ENCODE measurements around the gene C19orf73.

Gene C19orf73

DNA sequence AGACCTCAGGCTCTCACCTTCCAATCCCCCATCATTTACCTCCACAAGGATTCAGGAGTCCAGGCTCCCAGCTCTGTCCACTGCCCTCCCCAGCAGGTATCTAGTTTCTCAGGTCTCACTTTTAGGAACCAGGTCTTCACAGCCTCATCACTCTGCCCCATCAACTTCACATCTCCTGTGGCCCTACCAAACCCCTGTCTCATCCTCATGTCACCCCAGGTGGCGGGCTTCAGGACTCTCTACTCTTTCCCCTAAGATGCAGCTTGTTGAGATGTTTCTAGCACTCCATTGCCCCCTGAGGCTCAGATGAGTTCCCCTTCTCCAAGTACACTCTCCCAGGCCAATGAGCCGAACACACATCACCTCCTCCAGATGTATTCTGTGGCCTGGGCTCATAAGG lies 1.9 kb upstream of the C19orf73 start:
- no peak for TF ChIP-seq CTCF (IDR thresholded peaks at IDR 0.05)

GRCh38 chr19:49120325-49120683 lies 1.4 kb upstream of the C19orf73 start:
- TF ChIP-seq CTCF (IDR thresholded peaks at IDR 0.05), result no peak

- TF ChIP-seq CTCF (IDR thresholded peaks at IDR 0.05), result no peak
Observed at GRCh38 chr19:49119411-49120324, 725 bp upstream of the C19orf73 start, which contains the start of gene PPFIA3. TSS of gene PPFIA3 (plus strand) at chr19:49119544. CDS start at chr19:49127874, 8,330 bp downstream.

DNA sequence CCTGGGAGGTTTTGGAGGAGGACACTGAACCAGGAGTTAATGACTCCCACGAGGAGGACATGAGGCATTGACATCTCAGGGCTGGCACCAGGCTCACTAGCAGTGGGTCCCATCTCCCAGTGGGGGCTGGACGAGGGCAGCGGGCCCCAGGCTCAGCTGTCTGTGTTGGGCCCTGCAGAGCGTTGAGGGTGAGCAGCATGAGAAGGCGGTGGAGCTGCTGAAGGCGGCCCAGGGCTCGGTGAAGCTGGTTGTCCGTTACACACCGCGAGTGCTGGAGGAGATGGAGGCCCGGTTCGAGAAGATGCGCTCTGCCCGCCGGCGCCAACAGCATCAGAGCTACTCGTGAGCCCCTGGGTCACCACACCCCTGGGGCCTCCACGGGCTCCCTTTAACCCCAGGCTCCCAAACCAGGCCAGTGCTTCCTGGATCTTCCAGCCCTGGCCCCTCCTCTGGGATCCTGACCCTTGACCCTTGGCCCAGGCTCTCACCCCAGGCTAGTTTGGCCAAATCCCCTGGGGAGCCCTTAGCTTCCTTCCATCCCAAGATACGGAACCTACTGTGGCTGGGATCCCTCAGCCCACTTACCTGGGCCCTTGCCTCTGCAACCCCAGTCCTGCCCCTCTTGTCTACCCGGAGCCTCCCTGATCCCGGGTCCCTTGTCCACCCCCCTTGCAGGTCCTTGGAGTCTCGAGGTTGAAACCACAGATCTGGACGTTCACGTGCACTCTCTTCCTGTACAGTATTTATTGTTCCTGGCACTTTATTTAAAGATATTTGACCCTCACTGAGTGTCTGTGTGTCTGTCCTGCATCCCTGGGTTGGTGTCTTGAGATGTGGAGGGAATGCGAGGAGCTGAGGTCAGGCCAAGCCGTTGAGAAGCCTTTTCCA lies 1.0 kb downstream of the C19orf73 start:
- no peak for TF ChIP-seq CTCF (IDR thresholded peaks at IDR 0.05)

DNA sequence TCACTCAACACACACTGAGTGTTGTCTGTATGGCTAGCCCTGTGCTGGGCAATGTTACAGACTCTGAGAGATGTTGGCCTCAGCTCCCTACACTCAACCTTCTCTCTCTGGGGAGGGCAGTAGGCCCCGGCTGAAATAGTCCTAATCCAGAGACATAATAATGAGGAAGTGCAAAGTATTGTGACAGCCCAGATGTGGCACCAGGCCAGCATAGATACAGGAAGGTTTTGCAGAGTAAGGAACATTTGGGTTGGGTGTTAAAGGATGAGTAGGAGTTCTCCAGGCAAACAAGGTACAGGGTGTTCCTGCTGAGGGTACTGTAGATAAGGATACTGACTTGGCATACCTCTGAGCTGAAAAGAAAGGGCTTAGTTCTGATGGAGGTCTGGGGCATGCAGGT lies 2.4 kb downstream of the C19orf73 start:
- no peak for TF ChIP-seq CTCF (IDR thresholded peaks at IDR 0.05)

DNA sequence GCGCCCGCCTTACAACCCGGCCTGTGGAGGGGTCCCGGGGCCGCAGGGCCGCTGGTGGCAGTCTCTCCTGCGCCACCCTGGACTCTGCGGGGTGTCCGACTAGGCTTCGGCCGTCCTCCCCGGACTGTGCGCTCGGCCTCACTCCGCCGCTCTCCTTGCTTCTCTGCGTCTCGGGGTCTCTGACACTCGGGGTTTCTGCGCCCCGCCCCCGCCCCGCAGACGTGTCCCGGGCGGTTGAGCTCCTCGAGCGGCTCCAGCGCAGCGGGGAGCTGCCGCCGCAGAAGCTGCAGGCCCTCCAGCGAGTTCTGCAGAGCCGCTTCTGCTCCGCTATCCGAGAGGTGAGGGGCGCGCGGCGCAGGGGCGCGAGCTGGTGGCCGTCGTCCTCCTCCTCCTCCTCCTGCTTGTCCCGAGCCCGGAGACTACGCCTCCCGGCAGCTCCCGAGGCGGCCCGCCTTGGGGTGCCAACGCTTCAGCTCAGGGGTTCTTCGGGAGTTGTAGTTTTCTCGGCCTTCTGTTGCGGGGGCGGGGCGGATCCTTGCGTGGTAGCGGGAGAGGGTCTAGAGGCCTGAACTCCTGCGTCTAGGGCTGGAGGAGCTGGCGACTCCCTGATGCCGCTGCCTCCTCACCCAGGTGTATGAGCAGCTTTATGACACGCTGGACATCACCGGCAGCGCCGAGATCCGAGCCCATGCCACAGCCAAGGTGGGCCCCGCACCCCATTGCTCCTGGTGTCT lies 4.1 kb downstream of the C19orf73 start:
- TF ChIP-seq CTCF (IDR thresholded peaks at IDR 0.05), result no peak

Data from LNCAP (cell line).